ENCODE data around the gene GLCCI1. TPM values are rescaled to one million over a fixed set of nuclear protein-coding genes. Genes with fewer than 3 reads are reported as not detected.

The GLCCI1 gene
- total and polyA plus RNA-seq, 2 of the 13 experiments (the other 11 are each of a cell fraction or from before 2014, with no cell fraction given), result 1.3 to 1.7 TPM

DNA sequence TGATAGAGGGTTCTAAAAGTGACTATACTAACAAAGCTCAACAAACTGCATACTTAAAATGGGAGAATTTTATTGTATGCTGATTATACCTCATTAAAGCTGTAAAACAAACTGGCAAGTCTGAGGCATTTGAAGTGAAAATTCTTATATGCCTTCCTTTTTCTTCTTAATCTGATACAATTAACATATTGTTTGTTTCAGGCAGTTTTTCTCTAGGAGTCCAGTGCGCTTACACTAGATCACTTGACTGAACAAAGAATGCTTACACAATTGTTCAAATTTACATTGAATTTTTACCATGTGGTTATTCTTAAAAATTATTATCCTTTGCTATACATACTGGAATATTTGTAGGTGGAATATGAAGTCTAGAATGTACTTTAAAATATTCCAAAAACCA is 89.0 kb downstream of the GLCCI1 start:
- DNase-seq (ENCODE audit: low spot score) (no peak), ATAC-seq (no peak), FAIRE-seq (no peak)
- no peaks in the 10 kb centered on the region for H3K36me3 ChIP-seq (replicated peaks in 1 of 2; ENCODE audit: control insufficient read depth in 1 of 2, insufficient read depth in 2 of 2, low read length in 2 of 2)
- BruUV-seq (replicated peaks), result no TSS peak
- WGBS (ENCODE audit: low lambda C conversion rate), result 93% methylated on average over 1 of the region's 1 CpG
- H3K27me3 ChIP-seq (ENCODE audit: control insufficient read depth in 1 of 2, insufficient read depth in 2 of 2, low read length in 2 of 2), result no peaks in the 10 kb centered on the region
- H3K4me1 ChIP-seq (ENCODE audit: insufficient read depth, low read length), result no peaks in the 10 kb centered on the region
- TF ChIP-seq MAFF (IDR thresholded peaks at IDR 0.05; ENCODE audit: low read depth, low read length), result no peak
- TF ChIP-seq, protein P1, sequence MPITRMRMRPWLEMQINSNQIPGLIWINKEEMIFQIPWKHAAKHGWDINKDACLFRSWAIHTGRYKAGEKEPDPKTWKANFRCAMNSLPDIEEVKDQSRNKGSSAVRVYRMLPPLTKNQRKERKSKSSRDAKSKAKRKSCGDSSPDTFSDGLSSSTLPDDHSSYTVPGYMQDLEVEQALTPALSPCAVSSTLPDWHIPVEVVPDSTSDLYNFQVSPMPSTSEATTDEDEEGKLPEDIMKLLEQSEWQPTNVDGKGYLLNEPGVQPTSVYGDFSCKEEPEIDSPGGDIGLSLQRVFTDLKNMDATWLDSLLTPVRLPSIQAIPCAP (CRISPR knock-in tag; IDR thresholded peaks at IDR 0.05; ENCODE audit: low read depth), result no peak
- TF ChIP-seq SYNCRIP (IDR thresholded peaks at IDR 0.05; ENCODE audit: insufficient read depth, low read depth, low read length), result no peak
- TF ChIP-seq, protein P2, sequence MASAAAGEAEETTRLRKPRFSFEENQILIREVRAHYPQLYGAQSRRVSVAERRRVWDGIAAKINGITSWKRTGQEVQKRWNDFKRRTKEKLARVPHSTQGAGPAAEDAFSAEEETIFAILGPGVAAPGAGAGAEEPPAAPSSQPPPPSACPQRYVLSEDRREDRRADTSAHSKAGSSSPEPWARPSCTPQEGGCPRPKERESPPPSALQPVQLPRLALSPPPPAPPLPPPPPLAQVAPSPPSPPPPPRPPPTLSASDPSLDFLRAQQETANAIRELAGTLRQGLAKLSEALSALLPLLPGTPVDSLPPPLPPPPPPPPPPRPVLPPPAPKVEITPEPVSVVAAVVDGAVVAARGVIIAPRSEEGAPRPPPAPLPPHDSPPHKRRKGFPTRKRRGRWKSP (CRISPR knock-in tag; IDR thresholded peaks at IDR 0.05), result no peak
- TF ChIP-seq KAT2B (IDR thresholded peaks at IDR 0.05; ENCODE audit: borderline replicate concordance, low read depth, low read length), result no peak
- TF ChIP-seq, protein P3, sequence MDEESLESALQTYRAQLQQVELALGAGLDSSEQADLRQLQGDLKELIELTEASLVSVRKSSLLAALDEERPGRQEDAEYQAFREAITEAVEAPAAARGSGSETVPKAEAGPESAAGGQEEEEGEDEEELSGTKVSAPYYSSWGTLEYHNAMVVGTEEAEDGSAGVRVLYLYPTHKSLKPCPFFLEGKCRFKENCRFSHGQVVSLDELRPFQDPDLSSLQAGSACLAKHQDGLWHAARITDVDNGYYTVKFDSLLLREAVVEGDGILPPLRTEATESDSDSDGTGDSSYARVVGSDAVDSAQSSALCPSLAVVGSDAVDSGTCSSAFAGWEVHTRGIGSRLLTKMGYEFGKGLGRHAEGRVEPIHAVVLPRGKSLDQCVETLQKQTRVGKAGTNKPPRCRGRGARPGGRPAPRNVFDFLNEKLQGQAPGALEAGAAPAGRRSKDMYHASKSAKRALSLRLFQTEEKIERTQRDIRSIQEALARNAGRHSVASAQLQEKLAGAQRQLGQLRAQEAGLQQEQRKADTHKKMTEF (CRISPR knock-in tag; IDR thresholded peaks at IDR 0.05), result no peak
- TF ChIP-seq SKI (IDR thresholded peaks at IDR 0.05; ENCODE audit: partially characterized antibody), result no peak
- TF ChIP-seq ZNF747 (CRISPR knock-in tag; IDR thresholded peaks at IDR 0.05; ENCODE audit: borderline replicate concordance), result no peak
- no peak for TF ChIP-seq FOXA1 (IDR thresholded peaks at IDR 0.05)
- TF ChIP-seq FOXA1 (CRISPR knock-in tag; IDR thresholded peaks at IDR 0.05), result no peak
- no peak for TF ChIP-seq PCBP2 (optimal IDR thresholded peaks at IDR 0.05; ENCODE audit: low read depth, low read length, poor library complexity, severe bottlenecking)
- no peak for TF ChIP-seq ZFX (CRISPR knock-in tag; IDR thresholded peaks at IDR 0.05; ENCODE audit: low read depth)
- TF ChIP-seq THAP11 (CRISPR knock-in tag; IDR thresholded peaks at IDR 0.05), result no peak
- TF ChIP-seq ZNF781 (CRISPR knock-in tag; IDR thresholded peaks at IDR 0.05; ENCODE audit: borderline replicate concordance, not compliant biosample characterization), result no peak
- TF ChIP-seq HNRNPL (IDR thresholded peaks at IDR 0.05; ENCODE audit: low read depth, low read length), result no peak
- no peak for TF ChIP-seq ZNF282 (IDR thresholded peaks at IDR 0.05; ENCODE audit: partially characterized antibody)
- TF ChIP-seq ATM (IDR thresholded peaks at IDR 0.05; ENCODE audit: borderline replicate concordance), result no peak
- TF ChIP-seq KMT2B (CRISPR knock-in tag; IDR thresholded peaks at IDR 0.05), result no peak
- no peak for TF ChIP-seq CEBPG (CRISPR knock-in tag; IDR thresholded peaks at IDR 0.05)
- no peak for TF ChIP-seq PAF1 (CRISPR knock-in tag; IDR thresholded peaks at IDR 0.05)
- TF ChIP-seq ZNF607 (CRISPR knock-in tag; IDR thresholded peaks at IDR 0.05; ENCODE audit: borderline replicate concordance), result no peak
- ChIA-PET CTCF (ENCODE audit: low intra/inter-chr PET ratio, low total read pairs) (no interaction called here), POLR2A (no interaction called here)
- no peak overlapping the region for H2AFZ ChIP-seq (ENCODE audit: low read length)
- H3K9ac ChIP-seq (ENCODE audit: insufficient read depth, low read depth, low read length), result no peak overlapping the region
- no peaks in the 10 kb centered on the region for H4K20me1 ChIP-seq (ENCODE audit: insufficient read depth, low read length)
- no peak overlapping the region for H3K4me2 ChIP-seq (ENCODE audit: low read depth, low read length)
- in situ Hi-C loops (cut with HindIII; ENCODE audit: extremely low pct_ligation_motif_present, low pct_unique_long_range_greater_than_20kb) (no loop called here), intact Hi-C loops (cut with micrococcal nuclease; ENCODE audit: unreplicated experiment) (no loop called here)
- no peaks in the 10 kb centered on the region for H3K79me2 ChIP-seq (ENCODE audit: insufficient read depth, low read length)
- no peak overlapping the region for H3K4me3 ChIP-seq (replicated peaks in 1 of 3; ENCODE audit: insufficient read depth in 1 of 3, low read depth in 2 of 3, low read length in 3 of 3)
- no peak overlapping the region for H3K27ac ChIP-seq (ENCODE audit: extremely low read length, insufficient read depth, low read length)
- H3K9me3 ChIP-seq (ENCODE audit: low read length), result no peaks in the 10 kb centered on the region
